GM23338 (cell line): ENCODE results near the gene UNC5A. TPM values are rescaled to one million over a fixed set of nuclear protein-coding genes. Genes with fewer than 3 reads are reported as not detected.

Source experiments
- ATAC-seq: fragments of 200-7000 bp; cut with Tn5 transposase; 3 replicates; pipeline ENCODE4 v1.9.1; 2020
- DNase-seq: peaks from one replicate; pipeline ENCODE4 v3.0.0-alpha.2; 2015; ENCODE audit warnings: low spot score
- H2AFZ ChIP-seq: fragments of 200-600 bp; sonication (generic); 2 replicates; pipeline ENCODE4 v1.8.0; 2016; ENCODE audit warnings: antibody characterized with exemption, mild to moderate bottlenecking, moderate library complexity
- H3F3A ChIP-seq: fragments of 200-600 bp; sonication (generic); replicated peaks from 2 replicates; pipeline ENCODE4 v1.8.0; 2017; ENCODE audit warnings: antibody characterized with exemption, mixed run types, low read depth
- H3K27ac ChIP-seq: fragments of 200-600 bp; sonication (generic); 2 replicates; pipeline ENCODE4 v1.6.1; 2016; ENCODE audit warnings: low read depth
- H3K27me3 ChIP-seq: fragments of 200-600 bp; sonication (generic); 2 replicates; pipeline ENCODE4 v1.8.0; 2016; ENCODE audit warnings: mild to moderate bottlenecking, mixed run types, moderate library complexity; ENCODE audit not compliant: insufficient read depth
- H3K36me3 ChIP-seq: fragments of 200-600 bp; sonication (generic); 2 replicates; pipeline ENCODE4 v1.8.0; 2016; ENCODE audit warnings: mild to moderate bottlenecking; ENCODE audit not compliant: insufficient read depth
- H3K4me1 ChIP-seq: fragments of 200-600 bp; sonication (generic); 2 replicates; pipeline ENCODE4 v1.8.0; 2016; ENCODE audit warnings: mild to moderate bottlenecking, moderate library complexity; ENCODE audit not compliant: insufficient read depth
- H3K4me2 ChIP-seq: fragments of 200-600 bp; sonication (generic); 2 replicates; pipeline ENCODE4 v1.7.1; 2017; ENCODE audit warnings: mixed run types
- H3K4me3 ChIP-seq: fragments of 200-600 bp; sonication (generic); 2 replicates; pipeline ENCODE4 v1.6.1; 2016; ENCODE audit warnings: mixed run types
- H3K79me2 ChIP-seq: fragments of 200-600 bp; sonication (generic); replicated peaks from 2 replicates; pipeline ENCODE4 v1.8.0; 2017; ENCODE audit warnings: mild to moderate bottlenecking; ENCODE audit not compliant: insufficient read depth
- H3K9me2 ChIP-seq: fragments of 200-600 bp; sonication (generic); 2 replicates; pipeline ENCODE4 v1.8.0; 2017; ENCODE audit not compliant: insufficient read depth
- H4K20me1 ChIP-seq: fragments of 200-600 bp; sonication (generic); replicated peaks from 2 replicates; pipeline ENCODE4 v1.8.0; 2017; ENCODE audit warnings: mild to moderate bottlenecking; ENCODE audit not compliant: insufficient read depth
- H3K27ac Mint-ChIP-seq: 2 replicates; pipeline ENCODE4 v1.8.0; 2020; ENCODE audit warnings: inconsistent platforms, mild to moderate bottlenecking, moderate library complexity, mixed read lengths
- H3K27me3 Mint-ChIP-seq: 3 replicates; pipeline ENCODE4 v1.8.0; 2022; ENCODE audit warnings: low read depth, mild to moderate bottlenecking, moderate library complexity, mixed read lengths, inconsistent platforms; ENCODE audit not compliant: insufficient read depth, poor library complexity
- H3K36me3 Mint-ChIP-seq: 3 replicates; pipeline ENCODE4 v1.8.0; 2021; ENCODE audit warnings: low read depth, mild to moderate bottlenecking, inconsistent platforms, moderate library complexity, mixed read lengths
- H3K4me1 Mint-ChIP-seq: 3 replicates; pipeline ENCODE4 v1.8.0; 2020; ENCODE audit warnings: mild to moderate bottlenecking, inconsistent platforms, mixed read lengths
- H3K4me3 Mint-ChIP-seq: 3 replicates; pipeline ENCODE4 v1.8.0; 2021; ENCODE audit warnings: moderate library complexity, mild to moderate bottlenecking, inconsistent platforms, mixed read lengths
- H3K9me3 Mint-ChIP-seq: 3 replicates; pipeline ENCODE4 v1.8.0; 2020; ENCODE audit warnings: moderate library complexity, mild to moderate bottlenecking, inconsistent platforms, mixed read lengths
- CREB1 ChIP-seq: fragments of 250-450 bp; sonication (Bioruptor Pico); IDR thresholded peaks from 2 replicates; pipeline ENCODE4 v1.5.0; 2020; ENCODE audit warnings: low read depth, mild to moderate bottlenecking, moderate library complexity
- CTCF ChIP-seq, 2 experiments: fragments of 200-600 bp in 1 of 2; sonication (generic) in 1 of 2; conservative IDR thresholded peaks; 2 replicates each; pipeline versions ENCODE4 v1.5.1 to v1.6.1; 2016 to 2017; ENCODE audit warnings: antibody characterized with exemption in 2 of 2, low read depth in 2 of 2, mild to moderate bottlenecking in 2 of 2, moderate library complexity in 1 of 2
- ETS1 ChIP-seq: IDR thresholded peaks from 2 replicates; pipeline ENCODE4 v1.6.1; 2016; ENCODE audit warnings: antibody characterized with exemption
- JUNB ChIP-seq: IDR thresholded peaks from one replicate; pipeline ENCODE4 v1.6.1; 2016; ENCODE audit warnings: antibody characterized with exemption; ENCODE audit not compliant: unreplicated experiment
- NANOG ChIP-seq: IDR thresholded peaks from 2 replicates; pipeline ENCODE4 v1.6.1; 2016; ENCODE audit warnings: antibody characterized with exemption, borderline replicate concordance
- POLR2AphosphoS5 ChIP-seq: IDR thresholded peaks from 2 replicates; pipeline ENCODE4 v1.6.1; 2016; ENCODE audit warnings: antibody characterized with exemption, low read depth
- REST ChIP-seq: IDR thresholded peaks from one replicate; pipeline ENCODE4 v1.6.1; 2018; ENCODE audit warnings: antibody characterized with exemption; ENCODE audit not compliant: unreplicated experiment
- STAT1 ChIP-seq: IDR thresholded peaks from one replicate; pipeline ENCODE4 v1.6.1; 2016; ENCODE audit warnings: antibody characterized with exemption; ENCODE audit not compliant: unreplicated experiment
- ZNF114 ChIP-seq: fragments of 250-450 bp; sonication (Bioruptor Pico); IDR thresholded peaks from 2 replicates; pipeline ENCODE4 v1.5.0; 2020; ENCODE audit warnings: mild to moderate bottlenecking, moderate library complexity
- ZNF331 ChIP-seq: fragments of 250-450 bp; sonication (Bioruptor Pico); IDR thresholded peaks from 2 replicates; pipeline ENCODE4 v1.5.0; 2020; ENCODE audit warnings: low read depth, mild to moderate bottlenecking, moderate library complexity
- ZNF462 ChIP-seq: fragments of 250-450 bp; sonication (Bioruptor Pico); IDR thresholded peaks from 2 replicates; pipeline ENCODE4 v1.5.0; 2020; ENCODE audit warnings: mild to moderate bottlenecking, moderate library complexity
- polyA plus RNA-seq: library from polyadenylated mRNA; unstranded; fragments of >200 nt; fragmentation: Nextera tagmentation; extraction: Ambion mirVana; gene quantifications from 2 replicates; pipeline ENCODE4 v1.2.1, GENCODE V29; 2016
- total RNA-seq: library from RNA; depleted of rRNA; stranded (reverse); fragments of >200 nt; shearing (Covaris generic); gene quantifications from 2 replicates; pipeline ENCODE4 v1.2.3, GENCODE V29; 2014

UNC5A gene
- total and polyA plus RNA-seq, 2 experiments from 2014 or later: 0.92 to 3.9 TPM

- TF ChIP-seq ZNF462 (CRISPR knock-in tag): no peak
- TF ChIP-seq ETS1: no peak
- no peak for TF ChIP-seq CREB1 (CRISPR knock-in tag)
Measured at GRCh38 chr5:176849611-176850227, 39.4 kb downstream of the UNC5A start (continued).

- Histone ChIP-seq H2AFZ (no peak overlapping the region), H3K9me2 (no peaks in the 10 kb centered on the region), H4K20me1 (no peaks in the 10 kb centered on the region), H3K4me3 (no peak overlapping the region), H3K27ac (no peak overlapping the region), H3K27me3 (no peaks in the 10 kb centered on the region), H3F3A (no peaks in the 10 kb centered on the region), H3K79me2 (no peaks in the 10 kb centered on the region), H3K4me2 (no peak overlapping the region), H3K36me3 (no peaks in the 10 kb centered on the region), H3K4me1 (no peaks in the 10 kb centered on the region)
- ATAC-seq (no peak), DNase-seq (no peak)
- no peak overlapping the region for H3K27ac Mint-ChIP-seq
- H3K4me3 Mint-ChIP-seq: no peak overlapping the region
- H3K4me1 Mint-ChIP-seq: peaks cover 6% of the 10 kb centered on the region; the same call in 2 of the 3 replicates
- peaks cover 12% of the 10 kb centered on the region for H3K27me3 Mint-ChIP-seq
- H3K9me3 Mint-ChIP-seq: no peaks in the 10 kb centered on the region
- no peaks in the 10 kb centered on the region; the same call in 2 of the 3 replicates for H3K36me3 Mint-ChIP-seq
- TF ChIP-seq REST (no peak), NANOG (no peak), CREB1 (CRISPR knock-in tag) (no peak), POLR2AphosphoS5 (no peak), ZNF331 (CRISPR knock-in tag) (no peak), STAT1 (no peak), ZNF114 (no peak), JUNB (no peak), CTCF (conservative IDR thresholded peaks at IDR 0.05; ENCODE audit: low read depth in 2 of 2) (no peak)
Measured at GRCh38 chr5:176850371-176851245, 40.2 kb downstream of the UNC5A start.
